Right ventricle myocardium superior (tissue), 1 donor: ENCODE data around the gene OPCML. TPM values are rescaled to one million over a fixed set of nuclear protein-coding genes. Genes with fewer than 3 reads are reported as not detected.

ENCODE experiments used
- ATAC-seq: fragments of 200-7000 bp; cut with Tn5 transposase; one replicate; pipeline ENCODE4 v1.9.1; 2020; ENCODE audit warnings: mild to moderate bottlenecking; ENCODE audit not compliant: poor library complexity
- DNase-seq: peaks from one replicate; pipeline ENCODE4 v3.0.0-alpha.2; 2020
- intact Hi-C: fragments of 100-400 bp; cut with DNase I; formaldehyde crosslinking; loops from one replicate; pipeline ENCODE4 v1.11.2; 2022
- total RNA-seq: library from RNA; stranded (reverse); fragmentation: NEBNext Ultra II Directional; extraction: Animal tissue kit (Norgen Biotek cat#: 25700); gene quantifications from one replicate; pipeline ENCODE4 v1.2.1, GENCODE V29; 2021
- donor health status: DM: no; HTN: yes; CAD: no; lungs with severe emphysema.

Gene OPCML
- total RNA-seq, 1 donor from 2014 or later, result 0.59 TPM

DNA sequence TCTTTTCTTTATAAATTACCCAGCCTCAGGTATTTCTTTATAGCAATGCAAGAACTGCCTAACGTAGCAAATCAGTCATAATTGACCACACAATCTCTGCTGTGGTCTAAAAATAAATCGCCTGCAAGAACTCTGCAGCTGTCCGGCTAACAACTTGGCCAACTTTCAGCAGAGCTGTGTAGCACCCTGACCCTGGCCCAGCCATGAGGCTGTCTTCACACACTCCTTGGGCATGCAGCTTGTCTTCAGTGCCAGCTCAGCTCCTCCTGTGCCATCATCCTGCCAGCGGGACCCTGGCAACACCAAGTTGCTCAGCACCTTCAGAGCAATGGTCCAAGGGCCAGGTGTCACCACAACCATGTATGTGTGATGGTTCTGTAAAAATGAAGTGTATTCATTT is 355.6 kb downstream of the OPCML start:
- DNase-seq (peak; percentile 41), ATAC-seq (peak; percentile 75)
- intact Hi-C loops, result no loop called here

DNA sequence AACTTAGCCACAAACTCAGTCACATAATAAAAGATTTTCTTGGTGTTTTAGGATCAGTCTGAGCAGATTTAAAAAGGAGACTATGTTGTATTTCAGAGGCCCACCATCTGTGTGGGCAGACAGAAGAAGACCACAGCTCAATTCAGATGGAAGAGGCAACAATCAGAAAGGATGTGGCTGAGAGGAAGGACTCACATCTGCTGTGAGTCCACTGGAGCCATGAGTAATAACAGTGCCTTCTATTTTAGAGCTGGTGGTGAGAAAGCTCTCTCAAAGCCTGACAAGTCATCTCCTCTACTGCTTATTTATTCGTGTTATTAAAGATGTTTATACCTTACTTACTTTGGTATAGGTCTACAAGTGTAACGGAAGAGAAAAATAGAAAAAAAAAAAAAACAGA is 357.2 kb downstream of the OPCML start:
- no peak for DNase-seq
- ATAC-seq, result no peak
- intact Hi-C loops, result no loop called here

DNA sequence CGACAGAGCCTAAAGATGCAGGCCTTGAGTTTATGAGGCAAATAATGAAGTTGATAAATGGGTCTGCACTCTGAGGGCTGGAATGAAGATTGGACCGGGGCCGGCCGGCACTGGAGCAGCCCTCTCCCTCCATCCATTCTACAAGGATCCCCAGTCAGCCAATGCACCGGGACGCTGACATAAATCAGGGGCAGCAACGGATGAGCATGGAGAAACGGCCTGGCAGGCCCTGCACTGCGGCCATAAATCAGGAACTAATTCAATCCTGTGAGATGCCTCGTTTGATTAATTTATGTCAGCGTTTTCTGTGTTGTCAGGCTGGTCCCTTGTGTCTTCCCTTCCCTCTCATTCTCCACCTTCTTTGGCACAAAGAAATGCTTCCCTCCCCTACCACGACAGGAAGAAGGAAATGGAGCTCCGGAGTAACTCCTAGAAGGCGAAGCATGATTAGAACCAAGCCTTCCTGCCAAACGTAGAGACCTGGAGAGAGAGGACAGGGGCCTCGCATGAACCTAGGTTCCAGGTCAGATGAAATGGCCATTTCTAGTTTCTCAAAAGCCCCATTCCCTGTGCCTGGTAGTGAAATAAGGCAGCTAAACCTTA is 358.4 kb downstream of the OPCML start:
- ATAC-seq, result no peak

DNA sequence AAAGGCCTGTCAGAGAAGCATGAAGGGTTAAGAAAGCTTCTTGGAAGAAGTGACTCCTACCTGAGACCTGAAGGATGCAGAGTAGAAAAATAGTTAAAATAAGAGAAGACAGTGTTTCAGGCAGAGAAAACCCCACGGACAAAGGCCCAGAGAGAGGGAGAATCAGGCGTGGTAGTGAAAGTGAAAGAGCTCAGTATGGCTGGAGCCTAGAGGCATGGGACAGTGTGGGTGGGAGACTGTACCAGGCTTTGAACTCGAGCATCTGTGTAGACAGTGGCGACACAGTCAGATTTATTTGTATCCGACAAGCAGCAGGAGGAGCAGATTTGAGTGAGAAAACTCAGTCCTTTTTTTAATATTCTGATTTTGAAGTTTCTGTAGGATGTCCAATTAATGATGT is 360.0 kb downstream of the OPCML start:
- intact Hi-C loops, result no loop called here
- no peak for ATAC-seq
- DNase-seq, result no peak

More for the DNA sequence above, 358.4 kb downstream of the OPCML start:
- intact Hi-C loops, result no loop called here
- no peak for DNase-seq

DNA sequence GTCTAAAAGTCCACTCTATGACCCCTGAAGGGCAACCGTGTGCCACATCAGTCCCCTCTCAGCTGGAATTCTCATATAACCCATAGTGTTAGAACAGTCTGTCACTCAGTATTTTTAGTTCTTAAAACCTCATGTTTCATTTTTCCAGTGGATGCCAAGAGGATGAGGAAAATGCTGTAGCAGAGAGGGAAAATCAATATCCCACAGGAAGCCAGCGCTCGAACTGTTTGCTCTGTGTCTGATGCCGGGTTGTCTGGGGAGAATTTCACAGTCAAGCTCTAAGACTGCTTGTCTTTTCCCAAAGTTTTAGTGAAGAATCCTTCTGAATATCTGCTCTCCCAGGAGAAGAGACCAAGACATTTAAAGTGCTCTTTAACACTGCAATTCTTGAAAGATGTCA is 360.9 kb downstream of the OPCML start:
- ATAC-seq (no peak), DNase-seq (no peak)
- intact Hi-C loops, result no loop called here

DNA sequence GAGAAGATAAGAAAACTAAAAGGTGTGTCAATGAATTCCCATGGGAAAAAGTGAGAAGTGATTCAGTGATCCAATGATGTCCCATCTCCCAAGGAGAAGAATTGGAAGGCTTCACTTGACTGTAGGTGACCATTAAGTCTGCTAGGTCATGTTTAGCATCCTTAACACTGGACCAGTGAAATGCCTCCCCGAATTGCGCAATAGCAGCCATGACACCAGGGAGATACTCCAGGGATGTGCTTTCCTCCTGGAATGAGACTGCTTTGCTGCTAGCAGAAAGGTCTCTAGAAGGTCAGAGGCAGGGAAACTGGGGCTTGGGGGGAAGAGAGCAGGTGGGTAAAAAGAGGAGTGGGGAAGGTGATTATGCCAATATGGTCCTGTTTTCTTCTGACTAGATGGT is 364.3 kb downstream of the OPCML start:
- DNase-seq, result no peak
- intact Hi-C loops, result no loop called here
- no peak for ATAC-seq

DNA sequence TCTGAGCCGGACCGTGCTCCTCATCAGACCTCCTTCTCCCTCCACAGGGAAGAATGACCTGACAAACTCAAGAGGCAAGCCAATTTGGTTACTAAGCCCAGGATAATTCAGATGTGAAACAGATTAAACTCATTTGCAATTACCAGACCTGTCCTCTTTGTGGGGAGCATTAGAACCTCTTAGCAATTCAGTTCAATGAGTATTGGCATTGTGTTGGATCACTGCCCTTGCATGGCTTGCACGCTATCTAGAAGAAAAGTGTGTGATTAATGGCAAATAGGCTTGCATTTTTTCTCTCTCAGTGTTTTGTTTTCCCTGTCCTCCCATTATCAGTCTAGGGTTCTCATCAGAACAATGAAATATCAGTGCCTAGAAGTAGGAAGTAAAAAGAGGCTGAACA is 365.6 kb downstream of the OPCML start:
- intact Hi-C loops, result no loop called here
- DNase-seq (no peak), ATAC-seq (no peak)

DNA sequence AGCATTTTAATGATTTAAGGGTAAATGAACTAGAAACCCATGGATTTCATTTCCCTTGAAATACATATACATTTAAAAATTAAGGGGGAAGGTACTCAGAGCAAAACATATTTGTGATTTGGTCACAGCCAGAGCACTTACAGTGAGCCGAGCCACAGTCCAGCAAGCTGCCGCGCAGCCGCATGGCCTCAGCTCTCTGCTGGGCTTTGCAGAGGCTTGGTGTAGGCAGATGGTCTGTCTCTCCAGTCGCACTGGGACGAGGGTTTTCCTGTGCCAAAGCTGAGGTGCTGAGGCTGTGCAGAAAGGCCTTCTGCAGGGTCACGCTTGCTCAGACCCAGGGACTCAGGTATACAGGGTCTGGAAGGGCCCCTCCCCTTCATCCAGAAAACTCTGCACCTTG is 367.3 kb downstream of the OPCML start:
- DNase-seq (no peak), ATAC-seq (no peak)
- intact Hi-C loops, result no loop called here

DNA sequence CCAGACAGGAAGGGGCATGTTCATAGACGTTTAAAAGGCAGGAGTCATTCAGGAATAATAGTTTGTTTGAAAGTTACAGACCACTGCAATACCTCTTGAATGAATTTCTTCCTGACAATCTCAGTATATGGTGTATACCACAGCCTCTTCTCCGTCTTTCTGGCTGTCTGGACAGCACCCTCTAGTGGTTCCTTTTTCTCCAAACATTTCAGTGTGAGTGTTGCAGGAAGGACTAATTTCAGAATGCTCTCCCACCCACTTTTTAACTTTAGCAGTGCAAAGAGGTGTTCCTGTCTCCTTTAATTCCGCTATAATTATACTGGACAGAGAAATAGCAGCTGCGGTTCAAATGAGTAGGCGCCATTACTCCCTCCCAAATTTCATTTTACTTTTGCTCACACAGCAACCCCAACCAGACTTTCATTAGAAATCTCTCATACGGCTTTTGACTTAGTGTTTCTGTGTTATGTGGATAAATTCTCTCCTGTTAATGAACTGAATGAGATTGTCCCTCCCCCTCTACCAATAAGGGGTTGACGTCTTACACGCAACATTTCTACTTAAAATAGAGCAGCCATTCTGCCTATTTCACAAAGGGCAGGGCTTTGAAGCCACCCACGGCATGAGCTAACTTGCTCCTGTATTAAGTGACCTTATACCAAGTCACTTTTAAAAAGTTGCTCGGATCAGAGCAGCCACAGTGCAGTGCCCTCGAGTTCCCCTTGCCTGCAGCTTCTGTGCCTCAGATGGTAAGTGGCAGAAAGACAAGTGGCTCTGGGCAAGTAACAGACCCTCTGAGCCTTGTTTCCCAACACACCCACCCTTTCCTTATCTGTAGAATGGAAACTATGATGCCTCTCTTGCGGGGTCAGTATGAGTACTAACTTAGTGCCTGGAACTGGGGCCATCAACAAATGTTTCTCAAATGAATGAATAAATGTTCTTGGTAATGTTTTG is 368.6 kb downstream of the OPCML start:
- intact Hi-C loops, result no loop called here
- DNase-seq, result no peak

DNA sequence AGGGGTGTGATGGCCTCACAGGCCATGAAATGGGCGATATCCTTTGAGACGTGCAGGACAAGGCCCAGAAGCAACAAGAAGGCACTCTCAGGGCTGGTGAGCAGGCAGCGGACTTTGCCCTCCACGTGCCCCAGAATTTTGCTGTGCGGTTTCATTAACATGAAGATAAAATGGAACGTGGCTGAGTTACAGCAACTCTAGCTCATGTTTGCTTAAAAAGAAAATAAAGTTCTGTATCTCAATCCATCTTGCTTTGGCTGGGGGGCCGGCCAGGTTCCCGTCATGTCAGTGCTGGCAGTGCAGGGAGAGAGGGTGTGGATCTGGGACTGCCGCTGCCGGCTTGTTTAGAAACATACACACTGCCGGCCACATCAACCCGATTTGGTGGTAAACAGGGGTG is 370.1 kb downstream of the OPCML start:
- DNase-seq (no peak), ATAC-seq (no peak)
- intact Hi-C loops, result no loop called here

More for the DNA sequence above, 368.6 kb downstream of the OPCML start:
- ATAC-seq, result peak; percentile 90

DNA sequence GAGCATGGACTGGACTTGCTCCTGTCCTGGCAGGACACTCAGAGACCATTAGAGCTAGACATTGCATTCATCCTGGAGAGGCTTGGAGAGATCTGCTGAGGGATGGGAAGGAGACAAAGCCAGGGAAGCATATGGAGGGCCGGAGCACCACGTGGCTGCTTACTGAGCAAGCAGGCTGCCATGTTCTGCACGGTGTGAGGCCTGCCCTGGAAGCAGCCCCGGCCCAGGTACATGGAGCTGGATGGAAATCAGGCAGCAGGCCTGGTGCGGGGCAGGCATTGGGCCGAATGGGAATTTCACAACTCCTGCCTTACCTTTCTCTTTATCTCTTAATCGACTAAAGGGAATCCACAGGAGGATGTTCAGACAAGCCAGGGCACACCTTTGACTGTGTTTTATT is 371.5 kb downstream of the OPCML start:
- ATAC-seq, result no peak
- no peak for DNase-seq
- intact Hi-C loops, result loop anchor here (2.0 kb wide), 1 partner anchor 80 kb away; no protein-coding TSS in a partner anchor

DNA sequence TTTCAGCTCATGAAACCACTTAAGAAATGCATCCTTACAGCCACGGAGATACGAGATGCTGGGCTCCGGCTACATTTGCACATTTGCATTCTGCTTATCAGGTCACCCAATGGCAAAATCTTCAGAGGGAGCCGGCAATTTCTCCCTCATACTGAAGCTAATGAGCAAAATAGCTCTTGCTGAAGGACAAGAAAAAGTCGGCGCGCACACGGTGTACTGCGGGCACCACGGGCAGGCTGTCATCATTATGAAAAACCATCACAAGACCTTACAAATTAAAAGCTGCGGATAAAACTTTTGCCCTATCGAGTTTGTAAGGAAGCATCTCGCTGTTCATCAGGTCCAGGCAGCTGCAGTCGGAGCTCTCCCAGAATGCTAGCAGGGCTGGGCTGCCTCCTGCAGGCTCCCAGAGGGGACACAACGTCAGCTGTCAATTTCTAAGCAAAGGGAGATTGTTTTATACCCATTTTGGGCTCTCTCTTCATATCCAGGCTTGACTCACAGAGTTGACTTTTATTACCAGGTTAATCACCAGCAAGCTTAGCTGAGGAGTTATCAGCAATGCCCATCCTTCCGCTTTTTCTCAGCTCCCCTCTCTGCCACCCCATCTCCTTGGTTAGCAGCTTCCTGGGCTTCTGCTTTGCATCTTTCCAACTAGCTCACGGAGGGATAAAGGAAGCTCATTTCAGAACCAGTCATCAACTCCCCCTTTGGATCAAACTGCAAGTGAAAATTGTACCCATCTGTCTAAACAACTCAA is 375.1 kb downstream of the OPCML start:
- DNase-seq (peak; percentile 44), ATAC-seq (peak; percentile 58)
- intact Hi-C loops, result no loop called here

DNA sequence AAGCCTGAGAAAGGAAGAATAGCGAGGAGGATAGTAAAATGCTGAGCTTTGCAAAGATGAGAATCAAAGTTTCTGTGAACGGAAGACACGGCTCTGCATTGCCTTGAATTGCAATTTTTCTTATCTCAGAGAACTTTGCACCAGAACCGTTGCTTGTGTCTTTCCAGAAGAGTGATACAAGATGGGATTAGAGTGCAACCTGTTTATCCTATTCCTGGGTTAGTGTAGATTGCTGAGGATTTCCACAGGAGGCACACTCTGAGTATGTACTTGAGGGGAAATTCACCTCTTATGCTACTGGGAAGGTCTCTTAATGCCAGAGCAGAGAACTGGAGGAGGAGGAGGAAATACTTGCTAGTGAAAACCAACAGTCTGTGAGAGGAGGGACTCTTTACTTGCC is 377.5 kb downstream of the OPCML start:
- intact Hi-C loops, result no loop called here
- ATAC-seq (no peak), DNase-seq (no peak)

DNA sequence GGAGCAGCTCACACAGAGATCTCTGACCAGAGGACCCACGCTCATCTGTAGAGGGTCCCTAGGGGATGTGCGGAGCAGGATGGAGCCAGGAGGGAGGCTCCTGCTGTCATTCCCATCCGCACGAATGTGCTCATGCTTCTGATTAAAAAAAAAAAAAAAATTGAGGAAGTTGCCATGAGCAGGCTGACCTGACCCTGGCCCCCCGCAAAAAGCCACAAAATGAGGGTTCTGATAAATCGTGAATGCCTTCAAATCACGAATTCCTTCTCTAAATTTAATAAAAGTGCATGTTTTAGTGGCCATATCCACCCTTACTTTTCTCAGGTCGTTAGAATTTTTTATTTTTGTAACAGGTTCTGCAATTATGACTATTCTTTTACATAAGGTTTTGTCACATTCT is 378.2 kb downstream of the OPCML start:
- DNase-seq (no peak), ATAC-seq (no peak)
- intact Hi-C loops, result no loop called here

DNA sequence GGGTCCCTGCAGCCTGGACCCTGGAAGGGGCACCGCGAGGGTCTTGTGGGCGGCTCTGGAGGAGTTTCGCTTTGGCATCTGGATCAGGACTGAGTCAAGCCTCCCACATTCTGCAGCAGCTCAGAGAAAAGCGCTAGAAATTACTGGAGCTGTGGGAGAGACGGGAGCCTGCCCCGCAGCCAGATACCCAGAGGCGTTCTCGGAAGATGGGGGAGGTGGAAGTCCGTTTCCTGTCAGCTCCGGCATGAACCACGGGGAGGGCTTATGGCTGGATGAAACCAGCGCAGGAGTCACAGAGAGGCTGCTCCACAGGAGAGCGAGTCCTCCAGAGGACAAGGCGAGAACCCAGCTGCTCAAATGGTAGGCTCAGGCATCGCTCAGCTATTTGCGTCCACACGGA is 379.3 kb downstream of the OPCML start:
- DNase-seq (no peak), ATAC-seq (no peak)
- intact Hi-C loops, result no loop called here

DNA sequence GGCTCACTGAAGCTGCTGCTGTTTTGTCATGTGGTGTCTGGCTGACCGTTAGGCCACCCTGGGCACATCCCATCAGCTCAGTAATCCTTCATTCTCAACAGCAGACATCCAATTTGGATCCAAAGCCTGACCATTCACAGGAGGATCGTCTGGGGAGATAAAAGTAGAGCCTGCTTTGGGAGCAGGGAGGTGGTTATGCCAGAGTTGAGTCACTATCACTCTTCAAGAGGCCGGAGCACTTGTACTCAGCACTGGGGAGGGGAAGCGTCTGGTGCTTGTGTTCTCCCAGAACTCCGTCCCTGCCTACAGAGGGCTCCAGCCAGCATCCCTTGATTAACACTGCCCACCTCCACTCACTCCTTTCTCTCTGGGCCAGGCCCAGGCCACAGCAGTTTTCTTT is 382.6 kb downstream of the OPCML start:
- intact Hi-C loops, result no loop called here
- ATAC-seq (no peak), DNase-seq (no peak)

DNA sequence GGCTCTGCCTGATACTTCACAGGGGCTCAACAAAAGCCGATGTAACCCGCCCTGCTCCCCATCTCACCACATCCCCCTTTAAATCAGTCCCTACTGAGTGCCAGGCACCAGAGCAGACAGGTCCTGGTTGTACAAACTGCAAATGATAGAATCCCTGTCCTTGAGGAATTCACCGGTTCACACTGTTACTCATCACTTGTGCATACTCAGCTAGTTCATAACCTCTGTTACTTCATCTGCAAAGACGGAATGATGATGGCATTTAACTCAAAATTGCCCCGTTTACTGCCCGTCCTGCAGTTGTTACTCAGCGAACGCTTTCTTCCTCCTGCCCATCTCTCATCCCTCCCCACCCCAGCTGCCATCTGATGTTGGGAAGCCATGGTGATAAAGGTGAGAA is 384.7 kb downstream of the OPCML start:
- ATAC-seq (no peak), DNase-seq (no peak)
- intact Hi-C loops, result no loop called here

DNA sequence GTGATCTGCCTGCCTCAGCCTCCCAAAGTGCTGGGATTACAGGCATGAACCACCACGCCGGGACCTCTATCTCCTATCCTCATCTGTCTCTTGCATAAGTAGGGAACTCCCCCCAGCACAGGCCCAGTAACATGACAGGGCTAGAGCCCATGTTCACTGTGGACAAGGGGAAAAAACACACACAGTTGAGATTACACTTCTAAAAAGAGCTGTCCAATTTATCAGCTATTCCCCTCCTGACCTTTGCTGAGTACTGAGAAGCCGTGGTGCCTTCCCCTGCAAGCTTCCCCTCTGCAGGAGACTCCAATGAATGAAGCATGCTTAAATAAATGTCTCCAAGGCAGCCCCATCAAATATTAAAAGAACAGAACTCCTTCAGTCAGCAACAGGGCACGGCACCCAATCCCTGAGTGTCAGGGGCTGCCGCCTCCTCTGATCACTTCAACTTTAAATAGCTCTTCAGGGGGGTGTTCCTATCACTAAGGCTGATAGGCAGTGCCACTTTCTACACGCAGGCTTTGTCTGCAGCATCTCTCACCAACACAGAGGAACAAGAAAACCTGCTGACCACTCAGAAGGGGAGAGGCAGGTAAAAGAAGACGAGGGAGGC is 385.5 kb downstream of the OPCML start:
- DNase-seq (no peak), ATAC-seq (no peak)
- intact Hi-C loops, result no loop called here

DNA sequence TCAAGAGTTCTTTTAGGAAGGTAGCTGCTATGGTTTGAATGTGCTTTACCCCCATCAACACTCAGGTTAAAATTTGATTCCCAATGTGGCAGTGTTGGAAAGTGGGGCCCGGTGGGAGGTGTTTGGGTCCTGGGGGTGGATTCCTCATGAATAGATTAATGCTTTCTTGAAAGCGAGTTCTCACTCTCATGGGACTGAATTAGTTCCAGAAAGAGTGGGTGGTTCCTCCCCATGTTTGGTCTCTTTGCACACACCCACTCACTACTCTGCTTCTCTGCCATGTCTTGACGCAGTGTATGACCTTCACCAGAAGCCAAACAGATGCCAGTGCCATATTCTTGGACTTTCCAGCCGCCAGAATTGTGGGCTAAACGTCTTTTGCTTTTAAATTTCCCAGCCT is 394.4 kb downstream of the OPCML start:
- intact Hi-C loops, result no loop called here
- DNase-seq (no peak), ATAC-seq (no peak)
